Upper lobe of right lung (tissue), 1 donor: ENCODE results near the gene TBC1D17. TPM values are rescaled to one million over a fixed set of nuclear protein-coding genes. Genes with fewer than 3 reads are reported as not detected.

Experiments
- ATAC-seq: fragments of 200-7000 bp; cut with Tn5 transposase; one replicate; pipeline ENCODE4 v1.9.1; 2020; ENCODE audit warnings: mild to moderate bottlenecking, moderate library complexity
- DNase-seq: peaks from one replicate; pipeline ENCODE4 v3.0.0-alpha.2; 2020
- H3K27ac ChIP-seq: fragments of 200-600 bp; one replicate; pipeline ENCODE4 v1.8.0; 2022
- H3K27me3 ChIP-seq: fragments of 200-600 bp; one replicate; pipeline ENCODE4 v1.8.0; 2022; ENCODE audit warnings: mild to moderate bottlenecking
- H3K36me3 ChIP-seq: fragments of 200-600 bp; one replicate; pipeline ENCODE4 v1.8.0; 2022
- H3K4me1 ChIP-seq: fragments of 200-600 bp; one replicate; pipeline ENCODE4 v1.8.0; 2022
- H3K4me3 ChIP-seq: fragments of 200-600 bp; one replicate; pipeline ENCODE4 v1.8.0; 2022; ENCODE audit warnings: mild to moderate bottlenecking
- H3K9me3 ChIP-seq: fragments of 200-600 bp; one replicate; pipeline ENCODE4 v1.8.0; 2022
- CTCF ChIP-seq: fragments of 200-600 bp; IDR thresholded peaks from one replicate; pipeline ENCODE4 v1.8.0; 2022; ENCODE audit warnings: antibody characterized with exemption
- intact Hi-C: fragments of 100-400 bp; cut with DNase I; formaldehyde crosslinking; loops from one replicate; pipeline ENCODE4 v1.11.0; 2022
- total RNA-seq: library from RNA; stranded (reverse); fragmentation: NEBNext Ultra II Directional; extraction: Animal tissue kit (Norgen Biotek cat#: 25700); gene quantifications from one replicate; pipeline ENCODE4 v1.2.1, GENCODE V29; 2021
- donor health status: DM: no; HTN: yes; CAD: no; lungs with severe emphysema.

The TBC1D17 gene
- total RNA-seq, 1 donor from 2014 or later = 57.1 TPM

GRCh38 chr19:49888510-49888824 lies 11.0 kb downstream of the TBC1D17 start:
- intact Hi-C loops = no loop called here
- Histone ChIP-seq H3K27ac (no peak overlapping the region), H3K9me3 (no peaks in the 10 kb centered on the region), H3K36me3 (peaks cover 24% of the 10 kb centered on the region), H3K27me3 (no peaks in the 10 kb centered on the region), H3K4me3 (no peak overlapping the region), H3K4me1 (peaks cover 7% of the 10 kb centered on the region)
- DNase-seq (no peak), ATAC-seq (no peak)
- TF ChIP-seq CTCF = no peak

- TF ChIP-seq CTCF = no peak
- ATAC-seq = no peak
- Histone ChIP-seq H3K4me3 (no peak overlapping the region), H3K36me3 (peaks cover 17% of the 10 kb centered on the region), H3K27me3 (no peaks in the 10 kb centered on the region), H3K27ac (no peak overlapping the region), H3K4me1 (peaks cover 7% of the 10 kb centered on the region), H3K9me3 (no peaks in the 10 kb centered on the region)
- peak; percentile 62 for DNase-seq
- intact Hi-C loops = no loop called here
Observed at GRCh38 chr19:49889038-49889686, 11.7 kb downstream of the TBC1D17 start.

- H3K36me3 ChIP-seq = peaks cover 10% of the 10 kb centered on the region
- no peaks in the 10 kb centered on the region for H3K27me3 ChIP-seq
- H3K27ac ChIP-seq = no peak overlapping the region
- peak; percentile 74 for TF ChIP-seq CTCF
- intact Hi-C loops = no loop called here
- DNase-seq (peak; percentile 89), ATAC-seq (peak; percentile 84)
- peaks cover 7% of the 10 kb centered on the region for H3K4me1 ChIP-seq
- no peaks in the 10 kb centered on the region for H3K9me3 ChIP-seq
- peak overlapping the region; percentile 28 for H3K4me3 ChIP-seq
Observed at GRCh38 chr19:49889687-49890348, 12.3 kb downstream of the TBC1D17 start.

GRCh38 chr19:49890349-49891311 lies 13.1 kb downstream of the TBC1D17 start:
- DNase-seq (peak; percentile 80), ATAC-seq (peak; percentile 76)
- Histone ChIP-seq H3K27ac (no peak overlapping the region), H3K36me3 (peaks cover 2% of the 10 kb centered on the region), H3K27me3 (no peaks in the 10 kb centered on the region), H3K9me3 (no peaks in the 10 kb centered on the region), H3K4me3 (peak overlapping the region; percentile 28), H3K4me1 (peaks cover 7% of the 10 kb centered on the region)
- TF ChIP-seq CTCF = peak; percentile 15
- intact Hi-C loops = no loop called here

GRCh38 chr19:49891393-49891792 lies 13.9 kb downstream of the TBC1D17 start:
- no peak for TF ChIP-seq CTCF
- H3K4me1 ChIP-seq = peaks cover 9% of the 10 kb centered on the region

More at GRCh38 chr19:49891393-49891792, 13.9 kb downstream of the TBC1D17 start:
- no peak overlapping the region for H3K4me3 ChIP-seq
- no peaks in the 10 kb centered on the region for H3K9me3 ChIP-seq
- H3K27ac ChIP-seq = no peak overlapping the region
- H3K27me3 ChIP-seq = no peaks in the 10 kb centered on the region
- H3K36me3 ChIP-seq = no peaks in the 10 kb centered on the region
- ATAC-seq (no peak), DNase-seq (no peak)
- intact Hi-C loops = no loop called here
